HCT116 (cell line): ENCODE measurements around the gene PERCC1. TPM values are rescaled to one million over a fixed set of nuclear protein-coding genes. Genes with fewer than 3 reads are reported as not detected.

Experiments
- ATAC-seq: fragments of 200-7000 bp; cut with Tn5 transposase; 2 replicates; pipeline ENCODE4 v1.9.1; 2020; ENCODE audit warnings: mild to moderate bottlenecking, moderate library complexity
- BruUV-seq: library from RNA; stranded (reverse); fragments of 400-500 nt; replicated peaks from 2 replicates; lab custom pipeline; 2021; lab: Mats Ljungman, UMichigan
- CTCF ChIA-PET: fragments of 300-600 bp; sonication (Branson Sonifier 250); formaldehyde crosslinking; loops from one replicate; lab custom pipeline; 2021; ENCODE audit warnings: antibody characterized with exemption; lab: Charles Lee
- POLR2A ChIA-PET: fragments of 300-600, 350-600 bp; sonication (Branson Sonifier 250); formaldehyde crosslinking; loops from one replicate; lab custom pipeline; 2021; ENCODE audit warnings: antibody characterized with exemption; lab: Charles Lee
- RAD21 ChIA-PET, 2 experiments: fragments of 300-600 bp; sonication (Branson Sonifier 250); formaldehyde crosslinking; loops; one replicate each; lab custom pipeline; 2023; ENCODE audit warnings: low total read pairs in 2 of 2; ENCODE audit not compliant: uncharacterized antibody in 2 of 2, unreplicated experiment in 2 of 2, low non-redundant PET in 1 of 2; lab: Charles Lee
- DNase-seq: peaks from one replicate; pipeline ENCODE4 v3.0.0-alpha.2; 2010; ENCODE audit warnings: low read depth, low spot score
- H2AFZ ChIP-seq: fragments of 200-600 bp; shearing (Covaris generic), sonication (generic); 2 replicates; pipeline ENCODE4 v1.6.1; 2017; ENCODE audit warnings: low read depth, mixed run types, mixed read lengths, antibody characterized with exemption, low read length; ENCODE audit not compliant: poor library complexity, severe bottlenecking
- H3K27ac ChIP-seq: 2 replicates; pipeline ENCODE4 v1.5.1; 2012; ENCODE audit warnings: low read depth, low read length
- H3K27me3 ChIP-seq: fragments of 200-600 bp; sonication (generic); 2 replicates; pipeline ENCODE4 v1.6.1; 2016; ENCODE audit warnings: mixed run types, low read length, mixed read lengths; ENCODE audit not compliant: insufficient read depth
- H3K36me3 ChIP-seq, 2 experiments: fragments of 200-500 bp in 1 of 2; fragments of 200-600 bp in 1 of 2; sonication (Bioruptor generic) in 1 of 2; sonication (generic) in 1 of 2; 2 replicates each; pipeline versions ENCODE4 v1.5.1 to v1.6.1; 2014 to 2016; ENCODE audit warnings: low read length in 2 of 2, inconsistent platforms in 1 of 2, mixed read lengths in 1 of 2, mixed run types in 1 of 2; ENCODE audit not compliant: insufficient read depth in 2 of 2, control insufficient read depth in 1 of 2
- H3K4me1 ChIP-seq, 2 experiments: fragments of 200-600 bp in 1 of 2; sonication (generic) in 1 of 2; 2 replicates each; pipeline versions ENCODE4 v1.5.1 to v1.6.1; 2012 to 2017; ENCODE audit warnings: low read length in 2 of 2, inconsistent platforms in 1 of 2, mild to moderate bottlenecking in 1 of 2, mixed read lengths in 1 of 2, mixed run types in 1 of 2, moderate library complexity in 1 of 2; ENCODE audit not compliant: insufficient read depth in 2 of 2, control insufficient read depth in 1 of 2
- H3K4me2 ChIP-seq: fragments of 200-600 bp; sonication (generic); 2 replicates; pipeline ENCODE4 v1.6.1; 2017; ENCODE audit warnings: mixed run types, low read length, mixed read lengths
- H3K4me3 ChIP-seq, 2 experiments: fragments of 200-600 bp in 1 of 2; sonication (generic) in 1 of 2; replicated peaks in 1 of 2; 2 replicates each; pipeline ENCODE4 v1.5.1; 2011 to 2016; ENCODE audit warnings: low read length in 2 of 2, control low read depth in 1 of 2, low read depth in 1 of 2, mild to moderate bottlenecking in 1 of 2, mixed read lengths in 1 of 2, mixed run types in 1 of 2
- H3K79me2 ChIP-seq: fragments of 200-600 bp; sonication (generic); 2 replicates; pipeline ENCODE4 v1.6.1; 2017; ENCODE audit warnings: mild to moderate bottlenecking, mixed run types, low read length, moderate library complexity, mixed read lengths; ENCODE audit not compliant: insufficient read depth
- H3K9ac ChIP-seq: fragments of 200-600 bp; sonication (generic); 2 replicates; pipeline ENCODE4 v1.6.1; 2016; ENCODE audit warnings: low read length, mixed read lengths
- H3K9me2 ChIP-seq: fragments of 200-600 bp; sonication (generic), shearing (Covaris generic); 2 replicates; pipeline ENCODE4 v1.6.1; 2017; ENCODE audit warnings: mixed run types, mild to moderate bottlenecking, moderate library complexity; ENCODE audit not compliant: insufficient read depth
- H3K9me3 ChIP-seq, 2 experiments: fragments of 200-500 bp in 1 of 2; fragments of 200-600 bp in 1 of 2; sonication (Bioruptor generic) in 1 of 2; sonication (generic) in 1 of 2; 2 replicates each; pipeline ENCODE4 v1.6.1; 2014 to 2017; ENCODE audit warnings: low read length in 2 of 2, mixed read lengths in 2 of 2, inconsistent platforms in 1 of 2, low read depth in 1 of 2, mild to moderate bottlenecking in 1 of 2, mixed run types in 1 of 2, moderate library complexity in 1 of 2; ENCODE audit not compliant: control insufficient read depth in 1 of 2, insufficient read depth in 1 of 2
- H4K20me1 ChIP-seq: fragments of 200-600 bp; sonication (generic), shearing (Covaris generic); 2 replicates; pipeline ENCODE4 v1.6.1; 2017; ENCODE audit warnings: mixed run types, mild to moderate bottlenecking, moderate library complexity; ENCODE audit not compliant: insufficient read depth
- ELF1 ChIP-seq: IDR thresholded peaks from 2 replicates; pipeline ENCODE4 v1.6.1; 2012; ENCODE audit warnings: low read depth, borderline replicate concordance
- FOSL1 ChIP-seq: IDR thresholded peaks from 2 replicates; pipeline ENCODE4 v1.6.1; 2012; ENCODE audit warnings: low read depth
- JUND ChIP-seq: IDR thresholded peaks from 2 replicates; pipeline ENCODE4 v1.6.1; 2012
- POLR2A ChIP-seq: IDR thresholded peaks from 2 replicates; pipeline ENCODE4 v1.7.0; 2011; ENCODE audit warnings: borderline replicate concordance; ENCODE audit not compliant: insufficient read depth, insufficient read length; ENCODE audit errors: extremely low read depth
- RAD21 ChIP-seq: IDR thresholded peaks from 2 replicates; pipeline ENCODE4 v1.6.1; 2012; ENCODE audit warnings: low read depth, mild to moderate bottlenecking
- SIN3A ChIP-seq: IDR thresholded peaks from 2 replicates; pipeline ENCODE4 v1.6.1; 2012; ENCODE audit warnings: low read depth
- SRF ChIP-seq: IDR thresholded peaks from 2 replicates; pipeline ENCODE4 v1.6.1; 2012; ENCODE audit warnings: low read depth
- YY1 ChIP-seq: IDR thresholded peaks from 2 replicates; pipeline ENCODE4 v1.6.1; 2011; ENCODE audit warnings: low read length, low read depth, moderate library complexity, mild to moderate bottlenecking; ENCODE audit not compliant: insufficient replicate concordance; ENCODE audit errors: extremely low read depth
- ZNF274 ChIP-seq: fragments of 200-500 bp; sonication (Bioruptor generic); IDR thresholded peaks from 2 replicates; pipeline ENCODE4 v1.6.1; 2014; ENCODE audit warnings: mild to moderate bottlenecking, low read depth, low read length, inconsistent platforms
- intact Hi-C: fragments of 100-400 bp; cut with micrococcal nuclease; formaldehyde crosslinking; loops from 2 replicates; pipeline ENCODE4 v1.10.0; 2022
- total RNA-seq: library from RNA; stranded (reverse); gene quantifications from one replicate; pipeline ENCODE4 v1.2.1, GENCODE V29; 2021; ENCODE audit not compliant: unreplicated experiment
- TF ChIP-seq, protein P1 (sequence below): IDR thresholded peaks from 2 replicates; pipeline ENCODE4 v1.6.1; 2012
- TF ChIP-seq, protein P2 (sequence below): IDR thresholded peaks from 2 replicates; pipeline ENCODE4 v1.6.1; 2012; ENCODE audit warnings: low read depth
- TF ChIP-seq, protein P3 (sequence below): IDR thresholded peaks from 2 replicates; pipeline ENCODE4 v1.6.1; 2012
- TF ChIP-seq, protein P4 (sequence below), 3 experiments: fragments of 200-600 bp in 1 of 3; sonication (generic) in 1 of 3; IDR thresholded peaks in 2 of 3; conservative IDR thresholded peaks in 1 of 3; 2 replicates each; pipeline ENCODE4 v1.5.1; 2012 to 2017; ENCODE audit warnings: low read depth in 2 of 3, low read length in 2 of 3, antibody characterized with exemption in 1 of 3, borderline replicate concordance in 1 of 3, control low read depth in 1 of 3, mild to moderate bottlenecking in 1 of 3, mixed read lengths in 1 of 3, mixed run types in 1 of 3, moderate library complexity in 1 of 3; ENCODE audit not compliant: insufficient read depth in 1 of 3

PERCC1 gene
- total RNA-seq, 1 experiment from 2014 or later = not detected

DNA sequence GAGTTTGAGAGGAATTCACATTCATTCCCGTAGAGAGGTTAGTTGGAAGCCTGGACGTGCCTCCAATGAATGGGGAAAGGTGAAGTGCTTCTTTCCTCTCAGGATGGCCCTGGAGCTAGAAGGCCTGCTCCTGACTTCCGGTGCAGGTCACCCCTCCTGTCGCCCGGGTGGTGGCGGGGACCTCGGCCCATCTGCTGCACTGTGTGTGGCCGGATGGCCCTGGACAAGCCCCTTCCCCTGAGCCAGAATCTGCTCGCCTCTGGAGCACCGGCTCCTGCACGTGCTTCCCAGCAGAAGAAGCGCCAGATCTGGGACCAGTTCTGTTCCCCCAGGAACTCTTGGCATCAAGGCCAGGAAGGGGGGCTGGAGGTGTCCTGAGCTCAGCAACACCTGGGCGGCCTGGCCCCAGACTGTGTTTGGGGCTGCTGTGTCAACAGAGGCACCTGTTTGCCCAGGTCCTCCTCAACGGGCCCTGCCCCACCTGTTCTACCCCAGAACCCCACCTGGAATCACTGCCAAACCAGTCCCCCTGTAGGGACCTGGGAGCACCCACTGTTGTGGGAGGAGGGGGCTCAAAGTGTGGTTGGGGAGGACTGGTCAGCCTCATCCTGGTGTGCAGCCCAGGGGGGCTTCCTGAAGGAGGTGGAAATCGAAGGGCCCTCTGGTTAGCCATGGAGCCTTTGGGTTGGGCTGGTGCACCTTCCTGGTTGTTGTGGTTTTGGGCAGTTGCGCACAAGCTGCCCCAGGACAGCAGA lies 5.1 kb upstream of the PERCC1 start:
- Histone ChIP-seq H3K9ac (no peak overlapping the region), H3K9me2 (no peaks in the 10 kb centered on the region), H3K4me3 (no peak overlapping the region), H3K9me3 (no peaks in the 10 kb centered on the region), H3K36me3 (no peaks in the 10 kb centered on the region), H3K27ac (no peak overlapping the region)
- ChIA-PET POLR2A (no interaction called here), CTCF (no interaction called here), RAD21 (no interaction called here)
- BruUV-seq = no TSS peak
- intact Hi-C loops = no loop called here
- TF ChIP-seq ZNF274 (no peak), YY1 (no peak), JUND (no peak), ELF1 (no peak), RAD21 (no peak), POLR2A (no peak), FOSL1 (no peak), SIN3A (no peak), SRF (no peak)
- TF ChIP-seq, protein P1, sequence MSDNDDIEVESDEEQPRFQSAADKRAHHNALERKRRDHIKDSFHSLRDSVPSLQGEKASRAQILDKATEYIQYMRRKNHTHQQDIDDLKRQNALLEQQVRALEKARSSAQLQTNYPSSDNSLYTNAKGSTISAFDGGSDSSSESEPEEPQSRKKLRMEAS = no peak
- TF ChIP-seq, protein P2, sequence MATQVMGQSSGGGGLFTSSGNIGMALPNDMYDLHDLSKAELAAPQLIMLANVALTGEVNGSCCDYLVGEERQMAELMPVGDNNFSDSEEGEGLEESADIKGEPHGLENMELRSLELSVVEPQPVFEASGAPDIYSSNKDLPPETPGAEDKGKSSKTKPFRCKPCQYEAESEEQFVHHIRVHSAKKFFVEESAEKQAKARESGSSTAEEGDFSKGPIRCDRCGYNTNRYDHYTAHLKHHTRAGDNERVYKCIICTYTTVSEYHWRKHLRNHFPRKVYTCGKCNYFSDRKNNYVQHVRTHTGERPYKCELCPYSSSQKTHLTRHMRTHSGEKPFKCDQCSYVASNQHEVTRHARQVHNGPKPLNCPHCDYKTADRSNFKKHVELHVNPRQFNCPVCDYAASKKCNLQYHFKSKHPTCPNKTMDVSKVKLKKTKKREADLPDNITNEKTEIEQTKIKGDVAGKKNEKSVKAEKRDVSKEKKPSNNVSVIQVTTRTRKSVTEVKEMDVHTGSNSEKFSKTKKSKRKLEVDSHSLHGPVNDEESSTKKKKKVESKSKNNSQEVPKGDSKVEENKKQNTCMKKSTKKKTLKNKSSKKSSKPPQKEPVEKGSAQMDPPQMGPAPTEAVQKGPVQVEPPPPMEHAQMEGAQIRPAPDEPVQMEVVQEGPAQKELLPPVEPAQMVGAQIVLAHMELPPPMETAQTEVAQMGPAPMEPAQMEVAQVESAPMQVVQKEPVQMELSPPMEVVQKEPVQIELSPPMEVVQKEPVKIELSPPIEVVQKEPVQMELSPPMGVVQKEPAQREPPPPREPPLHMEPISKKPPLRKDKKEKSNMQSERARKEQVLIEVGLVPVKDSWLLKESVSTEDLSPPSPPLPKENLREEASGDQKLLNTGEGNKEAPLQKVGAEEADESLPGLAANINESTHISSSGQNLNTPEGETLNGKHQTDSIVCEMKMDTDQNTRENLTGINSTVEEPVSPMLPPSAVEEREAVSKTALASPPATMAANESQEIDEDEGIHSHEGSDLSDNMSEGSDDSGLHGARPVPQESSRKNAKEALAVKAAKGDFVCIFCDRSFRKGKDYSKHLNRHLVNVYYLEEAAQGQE = no peak
- TF ChIP-seq, protein P3, sequence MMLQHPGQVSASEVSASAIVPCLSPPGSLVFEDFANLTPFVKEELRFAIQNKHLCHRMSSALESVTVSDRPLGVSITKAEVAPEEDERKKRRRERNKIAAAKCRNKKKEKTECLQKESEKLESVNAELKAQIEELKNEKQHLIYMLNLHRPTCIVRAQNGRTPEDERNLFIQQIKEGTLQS = no peak
- TF ChIP-seq, protein P4, sequence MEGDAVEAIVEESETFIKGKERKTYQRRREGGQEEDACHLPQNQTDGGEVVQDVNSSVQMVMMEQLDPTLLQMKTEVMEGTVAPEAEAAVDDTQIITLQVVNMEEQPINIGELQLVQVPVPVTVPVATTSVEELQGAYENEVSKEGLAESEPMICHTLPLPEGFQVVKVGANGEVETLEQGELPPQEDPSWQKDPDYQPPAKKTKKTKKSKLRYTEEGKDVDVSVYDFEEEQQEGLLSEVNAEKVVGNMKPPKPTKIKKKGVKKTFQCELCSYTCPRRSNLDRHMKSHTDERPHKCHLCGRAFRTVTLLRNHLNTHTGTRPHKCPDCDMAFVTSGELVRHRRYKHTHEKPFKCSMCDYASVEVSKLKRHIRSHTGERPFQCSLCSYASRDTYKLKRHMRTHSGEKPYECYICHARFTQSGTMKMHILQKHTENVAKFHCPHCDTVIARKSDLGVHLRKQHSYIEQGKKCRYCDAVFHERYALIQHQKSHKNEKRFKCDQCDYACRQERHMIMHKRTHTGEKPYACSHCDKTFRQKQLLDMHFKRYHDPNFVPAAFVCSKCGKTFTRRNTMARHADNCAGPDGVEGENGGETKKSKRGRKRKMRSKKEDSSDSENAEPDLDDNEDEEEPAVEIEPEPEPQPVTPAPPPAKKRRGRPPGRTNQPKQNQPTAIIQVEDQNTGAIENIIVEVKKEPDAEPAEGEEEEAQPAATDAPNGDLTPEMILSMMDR (IDR thresholded peaks at IDR 0.05 in 2 of 3, conservative IDR thresholded peaks at IDR 0.05 in 1 of 3; ENCODE audit: borderline replicate concordance in 1 of 3, insufficient read depth in 1 of 3, low read depth in 2 of 3, low read length in 2 of 3) = no peak
- TF ChIP-seq, all 23 proteins: peak for 0
- H4K20me1 ChIP-seq = no peaks in the 10 kb centered on the region
- DNase-seq = no peak
- H3K79me2 ChIP-seq = no peaks in the 10 kb centered on the region
- ATAC-seq = no peak
- peaks cover 0 to 21% of the 10 kb centered on the region in 2 experiments; a peak in 2 of 4 replicates for H3K4me1 ChIP-seq
- H3K27me3 ChIP-seq = no peaks in the 10 kb centered on the region
- H3K4me2 ChIP-seq = no peak overlapping the region
- H2AFZ ChIP-seq = no peak overlapping the region
